HepG2 (cell line): ENCODE results near the gene ARFGAP2. TPM values are rescaled to one million over a fixed set of nuclear protein-coding genes. Genes with fewer than 3 reads are reported as not detected.

Experiments used
- CBFB ChIP-seq: sonication (generic); formaldehyde crosslinking; IDR thresholded peaks from 2 replicates; pipeline ENCODE4 v1.4.0; 2020; ENCODE audit warnings: missing genetic modification reagents
- DDIT3 ChIP-seq: sonication (generic); formaldehyde crosslinking; IDR thresholded peaks from 2 replicates; pipeline ENCODE4 v1.4.0; 2020; ENCODE audit warnings: mild to moderate bottlenecking, missing genetic modification reagents
- DZIP1 ChIP-seq: sonication (generic); formaldehyde crosslinking; IDR thresholded peaks from 2 replicates; pipeline ENCODE4 v1.5.0; 2020; ENCODE audit warnings: mild to moderate bottlenecking, missing genetic modification reagents
- MEIS2 ChIP-seq: sonication (generic); formaldehyde crosslinking; IDR thresholded peaks from 2 replicates; pipeline ENCODE4 v1.9.0; 2021; ENCODE audit warnings: mild to moderate bottlenecking, missing genetic modification reagents
- RBFOX2 ChIP-seq: fragments of 200-400 bp; formaldehyde crosslinking; IDR thresholded peaks from 2 replicates; pipeline ENCODE4 v1.6.1; 2017; ENCODE audit warnings: low read depth, mild to moderate bottlenecking, low read length
- RFX5 ChIP-seq: IDR thresholded peaks from 2 replicates; pipeline ENCODE4 v1.6.1; 2011; ENCODE audit warnings: low read depth, low read length, improper control_type of control experiment
- SPEN ChIP-seq: sonication (generic); formaldehyde crosslinking; IDR thresholded peaks from 2 replicates; pipeline ENCODE4 v1.5.1; 2020; ENCODE audit warnings: low read depth, mild to moderate bottlenecking, missing genetic modification reagents
- ZBTB10 ChIP-seq: sonication (generic); formaldehyde crosslinking; IDR thresholded peaks from 2 replicates; pipeline ENCODE4 v1.4.0; 2020; ENCODE audit warnings: missing genetic modification reagents, borderline replicate concordance
- ZBTB38 ChIP-seq: sonication (generic); formaldehyde crosslinking; IDR thresholded peaks from 2 replicates; pipeline ENCODE4 v1.5.1; 2020; ENCODE audit warnings: mild to moderate bottlenecking, missing genetic modification reagents
- ZFP41 ChIP-seq: sonication (generic); formaldehyde crosslinking; IDR thresholded peaks from 2 replicates; pipeline ENCODE4 v1.4.0; 2020; ENCODE audit warnings: mild to moderate bottlenecking, missing genetic modification reagents, borderline replicate concordance
- ZGPAT ChIP-seq: IDR thresholded peaks from 2 replicates; pipeline ENCODE4 v1.6.1; 2016; ENCODE audit warnings: mild to moderate bottlenecking
- ZNF138 ChIP-seq: sonication (generic); formaldehyde crosslinking; IDR thresholded peaks from 2 replicates; pipeline ENCODE4 v1.5.0; 2020; ENCODE audit warnings: mild to moderate bottlenecking, low read depth, missing genetic modification reagents
- ZNF18 ChIP-seq: sonication (generic); formaldehyde crosslinking; IDR thresholded peaks from 2 replicates; pipeline ENCODE4 v1.8.0; 2022; ENCODE audit warnings: mild to moderate bottlenecking, missing genetic modification reagents; ENCODE audit not compliant: insufficient replicate concordance
- ZNF180 ChIP-seq: sonication (generic); formaldehyde crosslinking; IDR thresholded peaks from 2 replicates; pipeline ENCODE4 v1.4.0; 2020; ENCODE audit warnings: low read depth, missing genetic modification reagents, borderline replicate concordance
- ZNF263 ChIP-seq: sonication (generic); formaldehyde crosslinking; IDR thresholded peaks from 2 replicates; pipeline ENCODE4 v1.4.0; 2020; ENCODE audit warnings: missing genetic modification reagents
- ZNF44 ChIP-seq: sonication (generic); formaldehyde crosslinking; IDR thresholded peaks from 2 replicates; pipeline ENCODE4 v1.5.1; 2020; ENCODE audit warnings: mild to moderate bottlenecking, missing genetic modification reagents
- ZNF605 ChIP-seq: sonication (generic); formaldehyde crosslinking; IDR thresholded peaks from 2 replicates; pipeline ENCODE4 v1.8.0; 2022; ENCODE audit warnings: mild to moderate bottlenecking, missing genetic modification reagents
- ZNF614 ChIP-seq: IDR thresholded peaks from 2 replicates; pipeline ENCODE4 v1.6.1; 2018; ENCODE audit warnings: missing biosample characterization, missing genetic modification reagents, inconsistent platforms, borderline replicate concordance
- ZNF615 ChIP-seq: sonication (generic); formaldehyde crosslinking; IDR thresholded peaks from 2 replicates; pipeline ENCODE4 v1.5.0; 2020; ENCODE audit warnings: mild to moderate bottlenecking, missing genetic modification reagents, borderline replicate concordance
- polyA plus RNA-seq, 8 experiments: library from polyadenylated mRNA; depleted of rRNA in 3 of 8; stranded (reverse) in 7 of 8; unstranded in 1 of 8; fragments of >200 nt; fragmentation: Illumina TruSeq in 4 of 8; extraction: Trizol in 4 of 8; gene quantifications; 2 replicates each; pipeline versions ENCODE4 v1.2.1 to v1.2.3, GENCODE V29; 2011 to 2016; ENCODE audit warnings: low read depth in 4 of 8, missing spikeins in 1 of 8, mixed read lengths in 1 of 8; ENCODE audit not compliant: insufficient read depth in 1 of 8
- total RNA-seq, 5 experiments: library from RNA; depleted of rRNA; stranded (reverse); fragments of >200 nt; fragmentation: Illumina TruSeq; extraction: Trizol; gene quantifications; 2 replicates each; pipeline ENCODE4 v1.2.3, GENCODE V29; 2016; ENCODE audit warnings: low read depth in 1 of 5

The ARFGAP2 gene
- total and polyA plus RNA-seq, 2 of the 13 experiments (the other 11 are each of a cell fraction or from before 2014, with no cell fraction given) = 32.3 to 75.3 TPM

GRCh38 chr11:47185305-47186075 lies 8.8 kb upstream of the ARFGAP2 start (continued):
- TF ChIP-seq DZIP1 (CRISPR knock-in tag) (no peak), ZBTB38 (no peak), ZNF605 (CRISPR knock-in tag) (no peak), ZFP41 (CRISPR knock-in tag) (0 out of 2 replicates have a peak, but pooled peaks have one; percentile 8), ZNF263 (CRISPR knock-in tag) (peak; percentile 25; the same call in 1 of the 2 replicates), ZBTB10 (CRISPR knock-in tag) (0 out of 2 replicates have a peak, but pooled peaks have one; percentile 72), ZNF138 (no peak), MEIS2 (no peak), ZGPAT (CRISPR knock-in tag) (0 out of 2 replicates have a peak, but pooled peaks have one; percentile 0), CBFB (CRISPR knock-in tag) (no peak), ZNF614 (CRISPR knock-in tag) (no peak), ZNF615 (CRISPR knock-in tag) (0 out of 2 replicates have a peak, but pooled peaks have one; percentile 18), ZNF18 (CRISPR knock-in tag) (peak; percentile 51), RFX5 (0 out of 2 replicates have a peak, but pooled peaks have one; percentile 13), SPEN (CRISPR knock-in tag) (peak; percentile 65; the same call in 1 of the 2 replicates), DDIT3 (CRISPR knock-in tag) (no peak), ZNF44 (CRISPR knock-in tag) (no peak), RBFOX2 (peak; percentile 90), ZNF180 (CRISPR knock-in tag) (no peak)
